GM12892 (cell line): ENCODE data around the gene RCBTB1.

Source experiments
- POLR2A ChIP-seq: IDR thresholded peaks from 2 replicates; pipeline ENCODE4 v1.6.1; 2011; ENCODE audit warnings: low read depth, low read length, control low read depth
- POLR2AphosphoS5 ChIP-seq: IDR thresholded peaks from 2 replicates; pipeline ENCODE4 v1.6.1; 2011; ENCODE audit warnings: low read depth, low read length, control low read depth
- TAF1 ChIP-seq: IDR thresholded peaks from 2 replicates; pipeline ENCODE4 v1.6.1; 2011; ENCODE audit warnings: low read depth, mild to moderate bottlenecking, control low read depth, low read length, borderline replicate concordance

- TF ChIP-seq POLR2A (no peak), POLR2AphosphoS5 (no peak), TAF1 (no peak)
These were observed 24.8 kb upstream of the RCBTB1 start for GRCh38 chr13:49610176-49610575.
